AG04450 (cell line): ENCODE data around the gene TIMMDC1. TPM values are rescaled to one million over a fixed set of nuclear protein-coding genes. Genes with fewer than 3 reads are reported as not detected.

ENCODE experiments used
- CTCF ChIA-PET: fragments of 300-600, 350-600 bp; formaldehyde crosslinking; extraction: SDS; loops from one replicate; lab custom pipeline; 2022; ENCODE audit warnings: antibody characterized with exemption, inconsistent platforms; lab: Charles Lee
- POLR2A ChIA-PET: fragments of 350-600 bp; formaldehyde crosslinking; extraction: SDS; loops from one replicate; lab custom pipeline; 2021; ENCODE audit warnings: antibody characterized with exemption, inconsistent platforms; lab: Yijun Ruan, JAX
- DNase-seq: peaks from one replicate; pipeline ENCODE4 v3.0.0-alpha.2; 2011; ENCODE audit warnings: low read depth, low spot score
- H3K27ac ChIP-seq: one replicate; pipeline ENCODE4 v1.5.1; 2012; ENCODE audit warnings: low read depth, low read length, control low read depth
- H3K27me3 ChIP-seq: one replicate; pipeline ENCODE4 v1.6.0; 2012; ENCODE audit warnings: low read length; ENCODE audit not compliant: control insufficient read depth, insufficient read depth
- H3K4me3 ChIP-seq: 2 replicates; pipeline ENCODE4 v1.5.1; 2011; ENCODE audit warnings: mild to moderate bottlenecking, low read depth, low read length, control low read depth
- H3K9me3 ChIP-seq: 2 replicates; pipeline ENCODE4 v1.5.1; 2012; ENCODE audit warnings: low read length; ENCODE audit not compliant: control insufficient read depth, insufficient read depth
- polyA plus RNA-seq: library from polyadenylated mRNA; depleted of rRNA; stranded (reverse); fragments of >200 nt; gene quantifications from 2 replicates; pipeline ENCODE4 v1.2.3, GENCODE V29; 2011
- TF ChIP-seq, protein P1 (sequence below): IDR thresholded peaks from 2 replicates; pipeline ENCODE4 v1.5.1; 2011; ENCODE audit warnings: low read depth, low read length, control low read depth, inconsistent platforms

TIMMDC1 gene
- polyA plus RNA-seq, 1 experiment = 97.4 TPM

- ChIA-PET CTCF (no interaction called here), POLR2A (no interaction called here)
- Histone ChIP-seq H3K27ac (no peak overlapping the region), H3K9me3 (no peaks in the 10 kb centered on the region), H3K27me3 (no peaks in the 10 kb centered on the region), H3K4me3 (no peak overlapping the region)
- DNase-seq = no peak
- TF ChIP-seq, protein P1, sequence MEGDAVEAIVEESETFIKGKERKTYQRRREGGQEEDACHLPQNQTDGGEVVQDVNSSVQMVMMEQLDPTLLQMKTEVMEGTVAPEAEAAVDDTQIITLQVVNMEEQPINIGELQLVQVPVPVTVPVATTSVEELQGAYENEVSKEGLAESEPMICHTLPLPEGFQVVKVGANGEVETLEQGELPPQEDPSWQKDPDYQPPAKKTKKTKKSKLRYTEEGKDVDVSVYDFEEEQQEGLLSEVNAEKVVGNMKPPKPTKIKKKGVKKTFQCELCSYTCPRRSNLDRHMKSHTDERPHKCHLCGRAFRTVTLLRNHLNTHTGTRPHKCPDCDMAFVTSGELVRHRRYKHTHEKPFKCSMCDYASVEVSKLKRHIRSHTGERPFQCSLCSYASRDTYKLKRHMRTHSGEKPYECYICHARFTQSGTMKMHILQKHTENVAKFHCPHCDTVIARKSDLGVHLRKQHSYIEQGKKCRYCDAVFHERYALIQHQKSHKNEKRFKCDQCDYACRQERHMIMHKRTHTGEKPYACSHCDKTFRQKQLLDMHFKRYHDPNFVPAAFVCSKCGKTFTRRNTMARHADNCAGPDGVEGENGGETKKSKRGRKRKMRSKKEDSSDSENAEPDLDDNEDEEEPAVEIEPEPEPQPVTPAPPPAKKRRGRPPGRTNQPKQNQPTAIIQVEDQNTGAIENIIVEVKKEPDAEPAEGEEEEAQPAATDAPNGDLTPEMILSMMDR = no peak
Measured at GRCh38 chr3:119506631-119507030, 8.3 kb downstream of the TIMMDC1 start.

DNA sequence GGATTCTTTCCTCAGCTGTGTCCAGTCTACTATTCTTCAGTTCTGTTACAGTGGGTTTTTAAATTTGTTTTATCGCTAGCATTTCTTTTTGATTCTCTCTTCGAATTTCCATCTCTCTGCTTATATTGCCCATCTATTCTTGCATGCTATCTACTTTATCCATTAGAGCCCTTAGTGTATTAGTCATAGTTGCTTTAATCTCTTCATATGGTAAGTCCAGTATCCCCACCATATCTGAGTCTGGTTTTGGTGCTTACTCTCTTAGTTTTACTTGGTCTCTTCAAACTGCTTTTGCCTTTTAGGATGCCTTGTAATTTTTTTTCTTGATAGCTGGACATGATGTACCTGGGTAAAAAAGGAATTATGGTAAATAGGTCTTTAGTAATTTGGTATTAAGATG, 9.1 kb downstream of the TIMMDC1 start:
- DNase-seq = no peak
- TF ChIP-seq, protein P1 = no peak
- CTCF ChIA-PET = no interaction called here
- Histone ChIP-seq H3K9me3 (no peaks in the 10 kb centered on the region), H3K27me3 (no peaks in the 10 kb centered on the region), H3K27ac (no peak overlapping the region), H3K4me3 (no peak overlapping the region)
- POLR2A ChIA-PET = no interaction called here

- H3K4me3 ChIP-seq = no peak overlapping the region
- H3K27ac ChIP-seq = no peak overlapping the region
- DNase-seq = no peak
- no peaks in the 10 kb centered on the region for H3K9me3 ChIP-seq
- POLR2A ChIA-PET = interaction anchor here (0.6 kb wide), 1 partner anchor 33 kb away, joined by 3 read pairs; no protein-coding TSS in a partner anchor
- no peaks in the 10 kb centered on the region for H3K27me3 ChIP-seq
- CTCF ChIA-PET = no interaction called here
- TF ChIP-seq, protein P1 = no peak
Measured at GRCh38 chr3:119508172-119508845, 10.0 kb downstream of the TIMMDC1 start.

GRCh38 chr3:119510690-119511089, 12.3 kb downstream of the TIMMDC1 start:
- POLR2A ChIA-PET = no interaction called here
- TF ChIP-seq, protein P1 = no peak
- Histone ChIP-seq H3K27me3 (no peaks in the 10 kb centered on the region), H3K4me3 (no peak overlapping the region), H3K9me3 (no peaks in the 10 kb centered on the region), H3K27ac (no peak overlapping the region)
- no peak for DNase-seq
- CTCF ChIA-PET = no interaction called here

- ChIA-PET CTCF (no interaction called here), POLR2A (no interaction called here)
- H3K9me3 ChIP-seq = no peaks in the 10 kb centered on the region
- no peak for DNase-seq
- TF ChIP-seq, protein P1 = no peak
- H3K4me3 ChIP-seq = no peak overlapping the region
- no peaks in the 10 kb centered on the region for H3K27me3 ChIP-seq
- no peak overlapping the region for H3K27ac ChIP-seq
Measured at GRCh38 chr3:119514637-119515036, 16.3 kb downstream of the TIMMDC1 start.
